T-helper 2 cell (primary cell): ENCODE data around the gene RABGAP1L.
"Not testable (repeated sequence)": the region's sequence is repeated elsewhere in the genome, so short reads cannot be mapped to it uniquely, and the experiment has no call there.

Experiments used
- DNase-seq, 5 experiments: peaks; one replicate each; pipeline versions ENCODE4 v3.0.0 to v3.0.0-alpha.2; 2012 to 2022

The RABGAP1L gene

DNA sequence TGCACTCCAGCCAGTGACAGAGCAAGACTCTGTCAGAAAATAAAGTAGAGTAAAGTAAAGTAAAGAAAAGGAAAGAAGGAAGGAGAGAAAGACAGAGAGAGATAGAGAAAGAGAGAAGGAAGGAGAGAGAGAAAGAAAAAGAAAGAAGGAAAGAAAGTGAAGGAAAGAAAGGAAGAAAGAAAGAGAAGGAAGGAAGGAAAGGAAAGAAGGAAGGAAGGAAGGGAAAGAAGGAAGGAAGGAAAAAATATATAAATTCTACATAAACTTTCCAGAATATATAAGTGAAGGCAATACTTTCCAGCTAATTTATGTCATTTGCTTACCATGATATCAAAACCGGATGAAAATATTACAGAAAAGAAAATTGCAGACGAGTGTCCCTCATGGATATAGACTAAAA, 216.7 kb downstream of the RABGAP1L start:
- no peak for DNase-seq

DNA sequence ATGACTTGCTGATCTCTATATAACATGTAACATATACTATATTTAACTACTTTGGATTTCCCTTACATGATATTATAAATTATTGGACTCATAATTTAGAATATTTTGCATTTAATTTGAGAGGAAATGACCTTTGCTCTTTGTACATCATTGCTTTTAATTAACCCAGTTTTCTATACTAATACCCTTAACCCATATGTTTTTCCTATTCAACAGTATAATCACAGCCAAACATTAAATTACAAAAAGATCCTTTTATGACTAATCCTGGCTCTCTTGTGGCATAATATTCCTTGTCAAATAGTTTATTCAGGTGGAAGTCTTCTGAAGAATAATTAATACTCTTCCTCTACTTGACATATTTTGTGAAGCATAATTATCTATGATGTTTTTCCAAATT, 232.4 kb downstream of the RABGAP1L start:
- DNase-seq = no peak

GRCh38 chr1:174393885-174394284, 234.6 kb downstream of the RABGAP1L start:
- DNase-seq = no peak

DNA sequence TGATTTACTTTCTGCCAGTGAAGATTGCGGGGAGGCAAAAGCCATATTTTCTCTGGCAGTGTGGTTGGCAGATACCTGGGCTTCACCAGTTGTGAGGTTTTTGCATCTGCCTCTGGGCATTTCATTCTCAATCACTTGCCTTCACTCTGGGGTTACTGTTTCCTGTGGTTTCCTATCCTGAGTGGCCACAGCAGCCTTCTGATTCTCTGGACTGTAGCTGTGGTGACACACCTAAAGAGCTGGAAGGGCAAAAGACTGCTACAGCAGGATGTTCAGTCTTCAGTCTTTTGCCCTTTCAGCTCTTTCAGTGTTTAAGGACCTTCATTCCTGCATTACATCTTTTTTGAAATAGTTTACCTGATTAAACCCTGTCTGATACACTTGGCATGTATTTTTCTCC, 237.9 kb downstream of the RABGAP1L start:
- DNase-seq = peak in 1 of 5 experiments; percentile 44

DNA sequence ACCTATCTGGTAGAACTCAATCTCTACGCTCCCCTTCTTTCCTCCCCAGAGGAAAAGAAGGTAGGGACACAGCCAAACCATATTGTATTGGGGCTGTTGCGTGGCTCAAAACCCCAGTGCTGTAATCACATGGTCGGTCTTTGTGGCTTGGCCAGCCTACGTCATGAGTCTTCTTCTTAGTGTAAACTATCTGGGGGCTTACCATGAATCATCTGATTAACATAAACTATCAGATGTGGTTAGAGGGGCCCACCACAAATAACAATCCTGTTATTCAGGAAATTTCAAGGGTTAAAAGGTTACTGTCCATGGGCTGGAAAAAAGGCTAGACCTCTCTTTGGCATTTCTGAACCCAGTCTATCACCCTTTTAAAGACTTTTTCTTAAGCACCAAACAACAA, 238.9 kb downstream of the RABGAP1L start:
- DNase-seq = peak in 1 of 5 experiments; percentile 24

- no peak for DNase-seq
These were observed 239.9 kb downstream of the RABGAP1L start for GRCh38 chr1:174399211-174399610.

- DNase-seq = no peak
These were observed 241.8 kb downstream of the RABGAP1L start for GRCh38 chr1:174401075-174401474.

DNA sequence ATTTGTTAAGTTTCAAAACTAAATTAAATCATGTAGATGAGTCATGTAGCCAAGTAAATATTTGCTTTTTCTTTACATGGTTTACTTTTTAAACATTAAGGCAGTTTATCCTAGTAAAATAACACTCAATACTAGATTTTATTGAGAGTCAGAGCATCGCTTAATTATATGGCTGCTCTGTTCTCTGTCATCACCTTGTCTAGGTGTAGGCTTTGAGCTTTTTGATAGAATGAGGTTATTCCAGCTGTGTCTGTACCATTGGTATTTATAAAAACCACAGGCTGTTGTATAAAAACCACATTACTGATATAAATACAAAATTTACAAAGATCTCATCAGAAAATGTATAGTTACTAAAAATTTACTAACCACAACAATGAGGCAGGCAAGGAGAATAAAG, 245.9 kb downstream of the RABGAP1L start:
- no peak for DNase-seq

GRCh38 chr1:174406421-174406820, 247.1 kb downstream of the RABGAP1L start:
- no peak for DNase-seq

DNA sequence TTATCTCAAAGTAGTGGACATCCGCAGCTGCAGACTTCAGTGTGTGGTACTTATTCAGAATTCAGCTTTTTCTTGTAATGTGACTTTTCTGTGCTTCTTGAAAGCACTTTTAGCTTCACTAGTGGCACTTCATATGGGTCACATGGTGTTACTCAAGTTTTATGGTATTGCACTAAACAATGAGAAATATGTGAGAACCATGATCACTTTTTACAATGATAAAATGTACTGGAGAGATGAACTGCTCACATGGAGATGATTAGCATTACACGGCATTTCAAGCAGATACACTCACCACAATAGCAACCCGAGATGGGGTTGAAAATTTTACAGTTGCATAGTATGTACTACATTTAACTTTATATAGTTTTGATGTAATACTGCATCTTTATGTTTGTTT, 248.3 kb downstream of the RABGAP1L start:
- no peak for DNase-seq

GRCh38 chr1:174408146-174408545, 248.8 kb downstream of the RABGAP1L start:
- DNase-seq = no peak

DNA sequence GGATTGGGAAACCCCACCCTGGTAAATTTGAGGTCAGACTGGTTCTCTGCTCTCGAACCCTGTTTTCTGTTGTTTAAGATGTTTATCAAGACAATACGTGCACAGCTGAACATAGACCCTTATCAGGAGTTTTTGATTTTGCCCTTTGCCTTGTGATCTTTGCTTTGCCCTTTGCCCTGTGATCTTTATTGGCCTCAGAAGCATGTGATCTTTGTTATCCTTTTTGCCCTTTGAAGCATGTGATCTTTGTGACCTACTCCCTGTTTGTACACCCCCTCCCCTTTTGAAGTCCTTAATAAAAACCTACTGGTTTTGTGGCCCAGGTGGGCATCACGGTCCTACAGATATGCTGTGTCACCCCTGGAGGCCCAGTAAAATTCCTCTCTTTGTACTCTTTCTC, 250.5 kb downstream of the RABGAP1L start:
- not testable (repeated sequence) for DNase-seq

- no peak for DNase-seq
These were observed 254.3 kb downstream of the RABGAP1L start for GRCh38 chr1:174413632-174414031.

DNA sequence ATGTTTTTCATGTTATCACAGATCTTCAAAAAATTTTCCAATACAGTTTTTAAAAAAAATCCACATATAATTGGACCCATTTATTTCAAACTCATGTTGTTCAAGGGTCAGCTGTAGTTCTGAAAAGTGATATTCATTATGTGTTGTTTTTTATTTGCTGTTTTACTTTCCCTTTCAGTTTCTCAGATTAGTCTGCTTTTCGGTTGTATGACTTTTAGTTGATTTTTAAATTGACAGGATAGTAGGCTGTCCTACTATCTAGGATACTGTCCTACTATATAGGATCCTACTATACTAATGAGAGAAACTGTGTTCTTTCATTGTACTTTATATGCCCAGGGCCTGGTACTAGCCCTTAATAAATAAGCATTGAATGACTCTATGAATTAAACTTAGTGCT, 254.9 kb downstream of the RABGAP1L start:
- DNase-seq = no peak

DNA sequence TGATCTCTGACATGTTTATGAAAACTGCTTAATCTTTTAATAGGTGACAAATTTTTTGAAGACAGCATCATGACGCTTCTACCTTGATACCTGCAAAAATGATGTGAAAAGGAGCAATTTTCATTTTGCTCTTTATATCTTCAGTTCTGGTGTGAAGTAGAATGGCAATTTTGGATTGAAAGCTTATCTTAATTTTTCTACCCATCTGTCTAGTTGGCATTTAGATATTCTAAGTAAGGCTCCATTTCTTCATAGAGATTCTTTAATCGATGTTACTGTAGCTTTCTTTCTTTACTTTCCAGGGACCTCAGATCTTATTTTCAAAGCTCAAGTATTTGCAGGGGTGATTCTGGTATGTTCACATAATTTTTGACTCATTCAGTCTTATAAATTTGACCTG, 256.2 kb downstream of the RABGAP1L start:
- DNase-seq = no peak

DNA sequence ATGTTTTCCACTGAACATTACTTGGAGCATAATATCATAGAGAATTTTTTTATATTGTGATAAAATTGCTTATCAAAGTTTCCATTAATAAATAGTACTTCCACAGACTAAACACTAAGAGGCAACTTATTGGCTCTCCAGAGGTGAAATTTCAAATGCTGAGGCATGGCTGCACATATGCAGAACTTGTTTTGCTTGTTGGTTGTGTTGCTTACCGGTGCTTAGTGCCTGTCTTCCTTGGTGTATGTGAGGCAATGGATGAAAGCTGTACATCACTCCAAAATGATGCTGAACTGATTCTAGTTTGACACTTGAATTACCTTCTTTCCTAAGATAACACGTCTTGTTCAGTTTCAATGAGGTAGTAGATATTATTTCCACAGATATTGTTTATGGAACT, 258.6 kb downstream of the RABGAP1L start:
- no peak for DNase-seq

DNA sequence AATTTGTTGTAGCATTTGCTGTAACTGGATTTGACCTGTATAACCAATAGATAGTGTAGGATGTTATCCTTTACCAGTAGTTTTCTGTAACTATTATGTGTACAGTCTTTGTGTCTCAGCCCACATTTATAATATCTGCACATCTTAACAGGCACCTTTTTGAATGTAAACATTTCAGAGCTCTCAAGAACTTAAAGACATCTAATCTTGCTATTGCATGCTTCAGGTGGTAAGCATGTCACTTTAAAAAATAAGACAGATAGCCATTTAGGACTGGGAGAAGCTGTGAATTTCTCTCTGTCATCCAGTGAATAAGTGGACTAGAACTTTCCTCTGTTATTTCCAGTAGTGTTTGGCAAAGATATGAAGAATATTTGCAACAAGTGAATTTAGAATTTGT, 265.8 kb downstream of the RABGAP1L start:
- DNase-seq = no peak

- DNase-seq = no peak
These were observed 266.8 kb downstream of the RABGAP1L start for GRCh38 chr1:174426153-174426552.

DNA sequence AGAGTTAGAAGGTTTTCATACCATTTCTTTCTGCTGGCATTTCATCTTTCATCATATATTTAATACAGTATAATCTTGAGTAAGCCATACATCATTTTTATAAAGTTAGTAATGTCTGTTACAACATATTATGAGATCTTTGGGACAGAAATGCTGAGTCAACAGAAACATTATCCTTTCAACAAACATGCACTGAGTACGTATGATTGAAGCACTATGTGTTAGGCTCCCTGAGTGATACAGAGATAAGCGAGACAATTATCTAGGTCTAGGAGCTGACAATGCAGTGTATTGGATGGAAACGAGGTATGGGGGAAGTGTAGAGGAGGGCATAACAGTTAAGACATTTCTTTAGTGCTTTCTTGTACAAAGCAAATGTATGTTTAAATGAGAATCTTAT, 268.7 kb downstream of the RABGAP1L start:
- no peak for DNase-seq

- no peak for DNase-seq
These were observed 269.4 kb downstream of the RABGAP1L start for GRCh38 chr1:174428739-174429138.

DNA sequence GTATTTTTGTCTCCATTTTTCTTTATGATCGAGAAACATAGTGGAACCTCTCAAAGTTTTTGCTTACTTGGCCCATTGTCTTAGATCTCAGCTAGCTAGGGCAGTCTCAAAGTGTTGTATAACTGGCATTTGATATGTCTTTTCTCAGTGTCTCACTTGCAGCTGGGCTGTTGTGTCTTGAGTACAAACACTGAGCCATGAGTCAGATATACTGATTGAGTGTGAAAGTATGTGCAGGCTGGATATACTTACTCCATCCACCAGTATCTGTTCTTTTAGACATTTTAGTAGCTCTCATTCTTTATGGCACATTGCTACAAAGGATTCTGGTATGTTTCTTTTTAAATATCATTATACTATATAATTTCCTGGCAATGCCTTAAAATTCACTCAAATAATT, 274.1 kb downstream of the RABGAP1L start:
- no peak for DNase-seq

GRCh38 chr1:174445351-174445750, 286.0 kb downstream of the RABGAP1L start:
- DNase-seq = no peak

DNA sequence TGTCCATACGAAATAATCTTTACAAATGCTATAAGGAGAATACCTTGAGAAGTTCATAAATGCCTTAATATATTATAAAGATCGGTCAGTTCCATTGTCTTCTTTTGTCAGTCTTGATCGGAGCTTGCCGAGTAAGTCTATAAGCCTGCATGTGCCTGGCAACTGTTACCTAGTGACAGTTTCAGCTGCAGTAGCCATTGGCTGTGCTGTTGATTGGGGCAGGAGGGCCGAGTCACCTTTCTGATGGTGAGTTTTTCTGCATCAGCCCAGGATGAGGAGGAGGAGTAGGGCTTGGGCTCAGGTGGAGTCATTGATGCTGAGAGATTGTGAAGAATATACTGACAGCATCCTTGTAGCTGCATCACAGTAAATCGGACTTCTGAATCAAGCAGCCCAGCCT, 286.5 kb downstream of the RABGAP1L start:
- no peak for DNase-seq

- no peak for DNase-seq
These were observed 288.7 kb downstream of the RABGAP1L start, which contains the start of gene GPR52 for GRCh38 chr1:174447866-174448530. TSS of gene GPR52 (plus strand) at chr1:174447964. CDS start at chr1:174448112, 148 bp downstream.

DNA sequence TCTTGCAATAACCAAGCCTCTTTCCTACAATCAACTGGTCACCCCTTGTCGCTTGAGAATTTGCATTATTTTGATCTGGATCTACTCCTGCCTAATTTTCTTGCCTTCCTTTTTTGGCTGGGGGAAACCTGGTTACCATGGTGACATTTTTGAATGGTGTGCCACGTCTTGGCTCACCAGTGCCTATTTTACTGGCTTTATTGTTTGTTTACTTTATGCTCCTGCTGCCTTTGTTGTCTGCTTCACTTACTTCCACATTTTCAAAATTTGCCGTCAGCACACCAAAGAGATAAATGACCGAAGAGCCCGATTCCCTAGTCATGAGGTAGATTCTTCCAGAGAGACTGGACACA, 289.2 kb downstream of the RABGAP1L start:
- DNase-seq = no peak
